Peyer's patch (tissue), 4 donors: ENCODE measurements around the gene EFS.

ENCODE experiments used
- CTCF ChIP-seq, 6 experiments: fragments of 450-650 bp in 4 of 6; fragments of 200-600 bp in 2 of 6; sonication (generic) in 1 of 6; IDR thresholded peaks; one replicate each; pipeline ENCODE4 v1.5.1; 2017 to 2019; ENCODE audit warnings: antibody characterized with exemption in 6 of 6, mild to moderate bottlenecking in 3 of 6, moderate library complexity in 1 of 6
- POLR2A ChIP-seq, 2 donors: fragments of 450-650 bp; IDR thresholded peaks; one replicate each; pipeline ENCODE4 v1.5.1; 2017; ENCODE audit warnings: antibody characterized with exemption in 2 of 2, mild to moderate bottlenecking in 2 of 2, moderate library complexity in 2 of 2

- TF ChIP-seq CTCF (IDR thresholded peaks at IDR 0.05) (no peak), POLR2A (IDR thresholded peaks at IDR 0.05) (no peak)
Measured at GRCh38 chr14:23364164-23365035, 572 bp downstream of the EFS start.
